HG02938 (cell line): ENCODE measurements around the gene BICRAL.

Experiments used
- ATAC-seq: cut with Tn5 transposase; IDR thresholded peaks from one replicate; pipeline ENCODE4 v1.9.1; 2021; ENCODE audit warnings: mild to moderate bottlenecking, moderate library complexity; ENCODE audit not compliant: unreplicated experiment

Gene BICRAL

GRCh38 chr6:42764911-42765648, 16.8 kb upstream of the BICRAL start:
- no peak for ATAC-seq

GRCh38 chr6:42766163-42766670, 15.6 kb upstream of the BICRAL start:
- no peak for ATAC-seq

- no peak for ATAC-seq
Observed at GRCh38 chr6:42769051-42769450, 12.8 kb upstream of the BICRAL start.

- no peak for ATAC-seq
Observed at GRCh38 chr6:42769836-42770235, 12.0 kb upstream of the BICRAL start.

GRCh38 chr6:42771741-42772100, 10.1 kb upstream of the BICRAL start:
- ATAC-seq: no peak

GRCh38 chr6:42774201-42774600, 7.7 kb upstream of the BICRAL start:
- no peak for ATAC-seq

GRCh38 chr6:42774821-42775487, 6.9 kb upstream of the BICRAL start:
- ATAC-seq: peak; percentile 43

- no peak for ATAC-seq
Observed at GRCh38 chr6:42777126-42777822, 4.6 kb upstream of the BICRAL start.

- no peak for ATAC-seq
Observed at GRCh38 chr6:42778122-42778521, 3.7 kb upstream of the BICRAL start.

- no peak for ATAC-seq
Observed at GRCh38 chr6:42779521-42779920, 2.3 kb upstream of the BICRAL start.

- ATAC-seq: no peak
Observed at GRCh38 chr6:42781546-42781795, 381 bp upstream of the BICRAL start.

GRCh38 chr6:42782689-42783176, 881 bp downstream of the BICRAL start:
- ATAC-seq: no peak

- no peak for ATAC-seq
Observed at GRCh38 chr6:42783177-42783875, 1.5 kb downstream of the BICRAL start.

- no peak for ATAC-seq
Observed at GRCh38 chr6:42783876-42784642, 2.2 kb downstream of the BICRAL start.

- no peak for ATAC-seq
Observed at GRCh38 chr6:42784717-42785498, 3.1 kb downstream of the BICRAL start.

- ATAC-seq: no peak
Observed at GRCh38 chr6:42786525-42786985, 4.7 kb downstream of the BICRAL start.

GRCh38 chr6:42787063-42787472, 5.2 kb downstream of the BICRAL start:
- no peak for ATAC-seq

GRCh38 chr6:42788671-42789070, 6.8 kb downstream of the BICRAL start:
- no peak for ATAC-seq

GRCh38 chr6:42790549-42791181, 8.8 kb downstream of the BICRAL start:
- ATAC-seq: no peak
